GM13976 (cell line): ENCODE results near the gene MICAL3.

Experiments used
- DNase-seq: peaks from one replicate; pipeline ENCODE4 v3.0.0; 2012; ENCODE audit warnings: low spot score
- in situ Hi-C: fragments of 300-500 bp; cut with MboI; formaldehyde crosslinking; loops from one replicate; pipeline ENCODE4 v1.12.0; 2022; ENCODE audit warnings: low sequenced_read_pairs, mixed read lengths, inconsistent platforms; ENCODE audit not compliant: unreplicated experiment
- TF ChIP-seq, protein P1 (sequence below): IDR thresholded peaks from 2 replicates; pipeline ENCODE4 v1.5.1; 2012; ENCODE audit warnings: borderline replicate concordance, mild to moderate bottlenecking; ENCODE audit not compliant: insufficient read depth; ENCODE audit errors: extremely low read depth, missing control alignments, control extremely low read depth

The MICAL3 gene

DNA sequence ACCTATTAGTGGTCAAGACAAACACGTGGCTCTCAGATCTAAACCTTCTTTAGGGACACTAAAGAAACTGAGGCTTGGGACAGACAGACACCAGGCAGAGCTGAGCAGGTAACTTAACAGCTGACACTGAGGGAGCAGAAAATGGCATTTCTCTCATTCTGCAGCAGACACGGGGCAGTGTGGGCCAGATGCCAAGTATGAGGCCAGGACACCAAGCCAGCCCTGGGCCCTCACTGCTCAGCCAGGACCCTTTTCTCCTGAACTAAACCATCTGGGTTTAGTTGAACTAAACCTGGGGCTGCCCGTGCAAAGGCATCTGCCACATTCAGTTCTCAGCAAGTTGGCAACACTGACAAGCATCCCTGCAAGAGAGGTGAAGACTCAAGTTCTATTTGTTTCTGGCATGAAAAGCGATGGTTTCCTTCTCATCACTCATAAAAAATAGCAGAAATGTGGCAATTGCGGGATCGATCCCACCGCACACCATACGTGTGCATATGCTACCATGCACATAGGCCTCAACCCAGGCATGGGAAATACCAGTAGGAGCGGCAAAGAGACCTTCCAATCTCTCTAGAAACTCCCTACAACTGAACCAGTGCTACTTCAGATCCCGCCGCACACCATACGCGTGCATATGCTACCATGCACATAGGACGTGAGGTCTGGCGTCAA lies 150.0 kb downstream of the MICAL3 start:
- TF ChIP-seq, protein P1, sequence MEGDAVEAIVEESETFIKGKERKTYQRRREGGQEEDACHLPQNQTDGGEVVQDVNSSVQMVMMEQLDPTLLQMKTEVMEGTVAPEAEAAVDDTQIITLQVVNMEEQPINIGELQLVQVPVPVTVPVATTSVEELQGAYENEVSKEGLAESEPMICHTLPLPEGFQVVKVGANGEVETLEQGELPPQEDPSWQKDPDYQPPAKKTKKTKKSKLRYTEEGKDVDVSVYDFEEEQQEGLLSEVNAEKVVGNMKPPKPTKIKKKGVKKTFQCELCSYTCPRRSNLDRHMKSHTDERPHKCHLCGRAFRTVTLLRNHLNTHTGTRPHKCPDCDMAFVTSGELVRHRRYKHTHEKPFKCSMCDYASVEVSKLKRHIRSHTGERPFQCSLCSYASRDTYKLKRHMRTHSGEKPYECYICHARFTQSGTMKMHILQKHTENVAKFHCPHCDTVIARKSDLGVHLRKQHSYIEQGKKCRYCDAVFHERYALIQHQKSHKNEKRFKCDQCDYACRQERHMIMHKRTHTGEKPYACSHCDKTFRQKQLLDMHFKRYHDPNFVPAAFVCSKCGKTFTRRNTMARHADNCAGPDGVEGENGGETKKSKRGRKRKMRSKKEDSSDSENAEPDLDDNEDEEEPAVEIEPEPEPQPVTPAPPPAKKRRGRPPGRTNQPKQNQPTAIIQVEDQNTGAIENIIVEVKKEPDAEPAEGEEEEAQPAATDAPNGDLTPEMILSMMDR = no peak
- in situ Hi-C loops = no loop called here
- no peak for DNase-seq

DNA sequence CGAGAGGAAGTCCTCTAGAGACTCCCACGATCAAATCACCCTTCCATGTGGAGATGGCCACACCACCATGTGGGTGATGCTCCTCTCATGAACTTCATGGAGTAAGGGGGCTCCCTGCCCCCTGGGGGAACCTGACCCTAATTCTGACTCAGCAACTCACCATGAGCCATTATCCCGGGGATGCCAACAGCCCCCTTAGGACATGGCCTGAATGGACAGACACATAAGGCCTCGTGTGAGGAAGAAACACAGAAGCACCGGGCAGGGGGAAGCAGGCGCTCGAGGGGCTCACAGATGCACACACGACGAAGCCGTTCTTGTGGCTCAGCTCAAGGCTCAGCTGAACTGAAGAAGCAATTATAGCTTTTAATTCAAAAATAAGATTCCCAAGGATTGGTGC lies 150.6 kb downstream of the MICAL3 start:
- TF ChIP-seq, protein P1 = no peak
- in situ Hi-C loops = no loop called here
- DNase-seq = no peak

DNA sequence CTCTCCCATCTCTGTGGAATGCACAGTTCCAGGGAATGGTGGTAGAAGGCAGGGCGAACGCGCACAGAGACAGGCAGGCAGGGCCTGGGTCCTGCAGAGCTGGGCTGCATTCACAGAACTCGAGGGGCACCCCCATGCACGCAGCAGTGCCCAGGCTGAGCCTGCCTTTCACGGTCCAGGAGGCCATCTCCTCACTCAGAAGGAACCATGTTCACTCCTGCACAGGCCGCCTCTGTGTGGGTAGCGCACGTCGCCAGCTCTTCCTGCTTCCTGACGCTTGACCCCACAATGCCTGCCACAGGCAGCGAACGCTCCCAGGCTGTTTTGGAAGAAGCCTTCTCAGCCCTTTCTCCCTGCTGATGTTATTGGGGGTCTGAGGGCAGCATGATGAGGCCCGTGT lies 151.2 kb downstream of the MICAL3 start:
- DNase-seq = no peak
- in situ Hi-C loops = no loop called here
- TF ChIP-seq, protein P1 = no peak

DNA sequence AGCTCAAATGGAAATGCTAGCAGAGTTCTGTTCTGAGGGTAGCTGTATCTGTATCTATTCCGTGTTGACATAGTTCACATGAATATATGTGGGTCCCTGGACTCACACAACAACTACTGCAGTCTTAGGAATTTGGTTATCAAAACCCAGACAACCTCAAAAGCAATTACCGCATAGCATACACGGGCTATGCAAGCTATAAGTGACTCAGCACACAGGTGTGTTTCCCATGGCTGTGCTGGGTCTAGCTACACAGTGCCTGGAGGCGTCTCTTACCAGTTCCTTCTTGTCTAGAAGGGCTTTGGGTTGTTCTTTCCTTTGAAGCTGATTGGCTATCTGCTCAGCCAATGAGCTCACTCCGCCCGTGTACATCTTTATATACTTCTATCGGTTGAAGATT lies 151.9 kb downstream of the MICAL3 start:
- TF ChIP-seq, protein P1 = no peak
- no peak for DNase-seq
- in situ Hi-C loops = no loop called here

DNA sequence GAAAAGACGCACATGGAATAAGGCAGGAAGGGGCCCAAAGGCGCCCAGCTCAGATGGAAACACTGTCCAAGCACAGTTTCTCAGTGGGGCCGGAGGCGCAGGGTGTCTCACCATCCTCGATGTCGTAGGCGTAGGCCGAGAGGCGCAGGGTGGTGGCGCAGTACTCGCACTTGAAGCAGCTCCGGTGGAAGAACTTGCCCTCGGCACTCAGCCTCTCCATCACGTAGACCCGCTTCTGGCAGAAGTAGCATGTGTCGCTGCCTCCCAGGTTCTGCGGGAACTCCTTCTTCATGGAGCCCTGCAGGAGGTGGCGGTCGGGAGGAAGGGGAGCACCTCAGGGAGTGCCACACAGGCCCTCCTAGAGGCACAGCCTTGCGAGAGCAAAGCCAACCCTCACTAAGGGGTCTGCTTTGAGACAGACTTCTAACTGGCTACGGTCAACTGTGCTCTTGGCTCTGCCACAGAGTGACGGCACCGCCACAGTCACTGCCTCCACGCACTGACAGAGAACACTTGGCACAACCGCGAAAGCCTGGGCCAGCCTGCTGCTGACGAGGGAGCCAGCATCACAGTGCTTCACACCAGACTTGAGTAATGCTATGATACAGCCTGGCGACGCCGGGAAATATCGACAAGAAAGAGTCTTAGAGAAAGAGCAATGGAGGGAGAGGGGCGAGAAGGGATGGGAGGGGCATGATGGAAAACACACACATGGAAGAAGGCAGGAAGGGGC lies 152.5 kb downstream of the MICAL3 start:
- TF ChIP-seq, protein P1 = no peak
- in situ Hi-C loops = no loop called here
- no peak for DNase-seq

DNA sequence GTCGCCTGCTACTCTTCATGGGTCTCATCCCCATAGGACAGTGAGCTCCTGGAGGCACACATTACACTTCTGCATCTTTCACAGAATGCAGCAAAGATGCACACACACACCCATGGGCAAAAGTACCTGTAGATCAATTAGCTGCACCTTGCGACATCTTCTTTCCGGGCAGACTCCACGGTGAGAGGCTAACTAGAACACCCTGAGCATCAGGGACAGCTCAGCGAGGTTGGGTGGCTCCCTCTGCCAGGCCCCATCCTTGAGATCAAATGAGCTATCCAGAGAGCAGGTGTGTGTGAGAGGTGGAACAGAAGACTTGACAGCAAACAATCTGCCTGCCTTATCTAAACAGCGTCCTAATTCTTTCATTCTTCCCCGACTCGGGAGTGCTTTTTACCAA lies 154.0 kb downstream of the MICAL3 start:
- TF ChIP-seq, protein P1 = no peak
- in situ Hi-C loops = no loop called here
- DNase-seq = no peak
